Esophagus mucosa (tissue), 1 donor: ENCODE measurements around the gene PHACTR2. TPM values are rescaled to one million over a fixed set of nuclear protein-coding genes. Genes with fewer than 3 reads are reported as not detected.

Source experiments
- ATAC-seq: fragments of 200-7000 bp; cut with Tn5 transposase; one replicate; pipeline ENCODE4 v1.9.1; 2020
- total RNA-seq: library from RNA; stranded (reverse); gene quantifications from one replicate; pipeline ENCODE4 v1.2.4, GENCODE V29; 2023
- donor health status: DM: yes; HTN: yes; CAD: no.

PHACTR2 gene
- total RNA-seq, 1 donor from 2014 or later: 34.8 TPM

DNA sequence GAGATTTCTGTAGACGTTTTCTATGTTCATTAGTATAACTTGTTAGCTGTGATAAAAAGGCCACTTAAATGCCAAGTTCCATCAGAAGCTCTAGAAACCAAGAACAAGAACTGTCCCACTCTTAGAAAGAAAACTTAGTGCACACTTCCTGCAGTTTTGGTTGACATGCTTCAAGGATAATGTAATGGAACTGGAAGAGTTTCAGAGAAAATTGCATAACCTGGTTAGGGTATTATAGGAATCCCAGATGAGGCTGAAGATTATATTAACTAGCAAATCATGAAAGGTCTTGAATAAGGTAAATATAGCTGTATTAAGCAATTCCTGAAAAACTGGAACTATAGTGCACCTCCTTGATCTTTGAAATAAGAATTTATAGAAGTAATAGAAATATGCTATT is 1.8 kb upstream of the PHACTR2 start:
- peak; percentile 20 for ATAC-seq

DNA sequence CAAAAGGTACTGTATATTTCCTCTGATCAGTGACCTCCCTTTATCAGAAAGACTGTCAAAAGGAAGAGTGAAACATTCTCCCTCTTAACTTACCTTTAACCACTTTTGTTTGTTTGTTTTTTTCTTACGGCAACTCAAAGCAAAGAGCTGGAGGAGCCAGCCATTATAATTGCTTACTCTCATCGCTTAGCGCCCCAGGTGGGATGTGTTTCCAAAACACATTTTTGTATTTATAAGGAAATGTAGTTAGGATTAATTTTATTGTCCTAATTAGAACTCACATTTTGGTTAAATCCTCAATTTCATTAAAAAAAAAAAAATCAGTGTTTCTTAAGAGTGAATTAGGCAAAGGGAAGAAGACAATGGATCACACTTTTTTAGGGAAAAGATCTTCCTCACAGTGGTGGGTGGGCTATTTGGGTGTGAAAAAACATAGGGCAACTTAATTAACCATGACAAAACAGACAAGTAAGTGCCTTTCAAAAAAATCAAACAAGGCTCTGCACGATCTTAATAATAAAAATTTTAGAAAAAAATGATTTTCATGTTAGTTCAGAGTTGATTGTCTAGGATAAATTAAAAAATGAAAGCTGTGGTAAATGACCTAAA is 1.2 kb upstream of the PHACTR2 start:
- no peak for ATAC-seq

DNA sequence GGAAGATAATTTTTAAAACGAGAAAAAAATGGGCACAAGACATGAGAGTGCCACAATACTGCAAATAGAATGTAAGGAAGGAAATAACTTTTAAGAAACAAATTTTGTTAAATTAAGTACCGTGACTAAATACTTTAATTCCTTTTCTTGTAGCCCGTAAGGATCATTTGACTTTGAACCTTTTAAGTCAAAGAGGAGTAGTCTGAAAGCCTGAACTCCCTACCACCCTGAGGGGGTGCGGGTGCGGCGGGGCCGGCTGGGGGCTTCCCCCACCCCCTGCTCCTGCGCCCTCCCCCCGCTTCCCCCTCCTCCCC is 231 bp upstream of the PHACTR2 start:
- ATAC-seq: no peak

DNA sequence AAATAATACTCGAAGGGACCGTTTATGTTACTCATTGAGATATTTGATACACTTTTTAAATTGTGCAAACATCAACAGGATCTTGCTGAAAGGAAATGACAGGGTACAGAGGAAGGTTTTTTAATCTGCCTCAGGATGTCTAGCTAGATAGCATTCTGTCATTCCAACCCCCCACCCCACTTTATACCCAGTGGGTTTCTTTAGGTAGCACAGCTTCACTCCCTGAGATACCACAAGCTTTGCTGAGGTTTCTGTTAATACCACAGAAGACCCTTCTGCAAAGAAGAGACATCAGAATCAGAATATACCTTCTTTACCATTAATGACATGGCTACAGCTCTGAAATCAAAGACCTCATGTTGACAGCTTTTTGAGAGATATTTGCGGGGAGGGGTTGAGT is 1.3 kb downstream of the PHACTR2 start:
- no peak for ATAC-seq

DNA sequence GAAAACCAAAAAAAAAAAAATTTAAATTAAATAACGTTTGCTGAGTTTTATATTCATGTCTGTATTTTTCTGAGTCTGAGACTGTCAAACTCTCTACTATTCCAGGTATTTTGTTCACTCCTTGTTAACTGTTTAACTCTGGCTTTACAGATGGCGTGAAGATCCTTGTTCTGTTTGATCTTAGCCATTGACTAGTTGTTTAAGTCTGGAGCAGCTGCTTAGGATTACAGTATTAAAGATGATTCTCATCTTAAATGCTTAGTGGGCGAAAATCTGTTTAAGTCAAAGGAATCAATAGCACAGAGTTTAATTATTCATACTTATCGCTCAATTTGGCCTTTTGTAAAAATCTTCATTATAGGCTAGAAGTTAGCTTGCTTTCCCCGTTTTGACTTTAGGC is 2.4 kb downstream of the PHACTR2 start:
- no peak for ATAC-seq

DNA sequence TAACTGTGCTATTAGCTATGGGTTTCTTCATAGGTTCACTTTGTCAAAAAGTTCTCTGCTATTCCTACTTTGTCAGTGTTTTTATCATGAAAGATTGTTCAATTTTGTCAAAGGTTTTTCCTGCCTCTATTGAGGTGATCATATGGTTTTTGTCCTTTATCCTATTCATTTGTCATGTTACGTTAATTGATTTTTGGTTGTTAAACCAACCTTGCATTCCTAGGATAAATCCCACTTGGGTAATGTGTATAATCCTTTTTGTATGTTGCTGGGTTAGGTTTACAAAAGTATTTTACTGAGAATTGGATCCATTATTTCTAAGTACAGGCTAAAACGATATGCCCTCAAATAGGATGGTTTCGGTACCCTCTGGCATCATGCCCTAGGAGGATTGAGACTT is 5.0 kb downstream of the PHACTR2 start:
- no peak for ATAC-seq

DNA sequence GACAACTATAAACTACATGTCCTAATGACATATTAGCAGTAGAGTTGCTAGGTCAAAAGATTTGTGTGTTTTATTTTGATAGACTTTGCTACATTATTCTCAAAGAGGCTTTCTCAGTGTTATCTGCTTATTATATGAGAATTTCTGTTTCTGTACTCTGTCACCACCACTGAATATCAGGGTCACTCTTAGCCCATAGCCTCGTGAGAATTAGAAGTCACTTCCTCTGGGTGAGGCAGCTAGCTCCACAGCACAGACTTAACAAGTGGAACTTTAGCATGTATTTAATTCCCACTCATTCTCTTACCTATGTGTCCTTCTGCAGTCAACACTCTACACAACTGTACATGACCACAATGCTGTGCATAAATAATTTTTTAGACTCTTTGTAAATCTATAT is 6.7 kb downstream of the PHACTR2 start:
- ATAC-seq: no peak

DNA sequence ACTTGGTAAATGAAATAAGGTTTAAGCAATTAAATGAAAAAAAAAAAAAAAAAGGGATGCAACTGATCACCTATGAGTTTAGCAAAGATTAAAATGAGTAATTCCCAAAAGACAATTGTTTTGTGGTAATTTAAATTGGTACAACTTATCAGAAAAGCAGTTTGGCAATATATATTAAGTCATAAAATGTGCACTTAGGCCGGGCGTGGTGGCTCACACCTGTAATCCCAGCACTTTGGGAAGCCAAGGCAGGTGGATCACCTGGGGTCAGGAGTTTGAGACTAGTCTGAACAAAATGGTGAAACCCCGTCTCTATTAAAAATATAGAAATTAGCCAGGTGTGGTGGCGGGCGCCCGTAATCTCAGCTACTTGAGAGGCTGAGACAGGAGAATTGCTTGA is 7.9 kb downstream of the PHACTR2 start:
- no peak for ATAC-seq

DNA sequence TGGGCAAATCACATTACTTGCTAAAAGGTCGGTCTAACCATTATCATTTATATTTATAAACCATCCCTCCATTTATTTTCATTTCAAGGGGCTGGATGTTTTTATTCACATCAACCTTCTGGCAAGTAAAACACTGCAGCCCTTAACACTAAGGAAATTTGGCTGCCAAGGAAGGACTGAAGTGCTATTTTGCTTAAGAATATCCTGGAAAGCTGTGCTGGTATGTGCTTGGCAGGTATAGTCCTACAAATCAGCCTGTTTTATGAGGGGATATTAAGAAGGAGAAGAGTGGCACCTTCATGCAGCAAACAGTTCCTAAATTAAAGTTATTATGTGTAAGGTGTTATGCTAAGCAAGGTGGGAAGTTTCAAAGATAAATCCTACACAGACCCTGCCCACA is 9.8 kb downstream of the PHACTR2 start:
- ATAC-seq: no peak

DNA sequence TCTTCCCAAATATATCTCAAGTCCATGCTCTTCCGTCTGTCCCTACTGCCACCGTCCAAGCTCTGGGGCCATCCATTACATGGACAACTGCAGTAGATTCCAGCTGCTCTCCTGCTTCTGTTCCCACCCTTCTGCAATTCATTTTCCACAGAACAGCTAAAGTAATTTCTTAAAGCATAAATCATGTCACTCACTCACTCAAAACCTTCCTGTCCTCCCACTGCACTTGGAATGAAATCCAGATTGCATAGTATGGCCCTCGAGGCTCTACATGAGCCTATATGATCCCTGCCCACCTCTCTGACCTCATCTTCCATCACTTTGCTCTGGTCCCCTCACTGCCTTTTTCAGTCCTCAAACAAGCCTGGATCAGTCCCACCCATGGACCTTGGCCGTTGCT is 10.9 kb downstream of the PHACTR2 start:
- no peak for ATAC-seq

DNA sequence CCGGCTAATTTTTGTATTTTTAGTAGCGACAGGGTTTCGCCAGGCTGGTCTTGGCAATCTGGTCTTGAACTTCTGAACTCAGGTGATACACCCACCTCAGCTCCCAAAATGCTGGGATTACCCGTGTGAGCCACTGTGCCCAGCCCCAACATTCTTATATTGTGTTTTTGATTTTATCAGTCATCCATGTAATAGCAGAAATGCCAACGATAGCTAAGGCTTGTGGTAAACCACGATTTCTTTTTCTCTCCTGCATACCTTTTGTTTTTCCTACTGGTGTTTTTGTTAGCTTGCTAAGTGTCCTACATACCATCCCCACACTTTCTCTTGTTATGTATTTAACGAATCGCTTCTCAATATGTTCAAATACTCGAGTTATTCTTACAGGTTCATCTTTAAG is 12.1 kb downstream of the PHACTR2 start:
- no peak for ATAC-seq

DNA sequence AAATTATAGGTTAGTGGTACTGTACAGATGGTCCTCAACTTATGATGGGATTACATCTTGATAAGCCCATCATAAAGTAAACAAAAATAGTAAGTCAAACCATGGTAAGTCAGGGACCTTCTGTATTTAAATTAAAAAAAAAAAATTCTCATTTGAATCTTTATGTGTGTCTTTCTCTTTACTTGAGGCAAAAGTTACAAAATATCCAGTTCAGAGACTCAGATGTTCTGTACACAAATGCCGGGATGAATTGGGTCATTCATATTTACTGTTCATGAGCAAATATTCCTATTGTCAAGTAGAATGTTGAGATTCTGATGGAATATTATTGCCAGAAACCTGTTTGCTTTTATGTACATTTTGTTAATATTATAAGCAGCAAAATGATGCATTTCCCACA is 13.4 kb downstream of the PHACTR2 start:
- no peak for ATAC-seq

DNA sequence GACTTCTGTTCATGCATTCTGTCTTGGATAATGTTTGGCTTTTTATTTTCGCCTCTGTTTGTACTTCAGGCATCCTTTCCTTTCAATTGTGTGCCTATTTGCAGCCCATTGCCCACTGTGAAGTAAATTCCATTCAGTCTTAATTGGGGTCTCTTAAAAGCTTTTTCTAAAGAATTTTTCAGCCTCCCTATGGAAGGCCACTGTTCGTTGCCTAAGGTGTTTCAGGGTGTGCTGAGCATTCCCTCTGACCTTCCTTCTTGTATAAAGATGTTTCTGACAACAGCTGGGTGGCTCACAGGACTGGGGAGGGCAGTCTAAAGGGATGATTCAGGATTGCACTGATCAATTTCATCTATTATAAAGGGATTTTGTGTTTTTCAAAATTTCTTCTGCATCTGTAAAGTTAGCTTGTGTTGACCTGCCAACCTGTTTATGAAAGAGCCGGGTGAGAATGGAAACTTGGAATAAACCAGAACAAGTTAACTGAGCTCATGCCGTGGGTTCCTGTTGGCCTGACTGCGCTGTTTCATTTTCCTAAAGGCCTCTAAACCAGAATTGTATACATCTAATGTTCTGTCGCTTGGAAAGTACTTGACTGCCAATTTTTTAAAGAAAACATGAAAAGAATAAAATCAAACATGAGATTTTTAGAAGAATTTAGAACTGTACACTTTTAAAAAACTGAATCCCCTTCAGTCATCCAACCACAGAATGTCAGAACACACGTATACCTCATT is 14.3 kb downstream of the PHACTR2 start:
- ATAC-seq: no peak

DNA sequence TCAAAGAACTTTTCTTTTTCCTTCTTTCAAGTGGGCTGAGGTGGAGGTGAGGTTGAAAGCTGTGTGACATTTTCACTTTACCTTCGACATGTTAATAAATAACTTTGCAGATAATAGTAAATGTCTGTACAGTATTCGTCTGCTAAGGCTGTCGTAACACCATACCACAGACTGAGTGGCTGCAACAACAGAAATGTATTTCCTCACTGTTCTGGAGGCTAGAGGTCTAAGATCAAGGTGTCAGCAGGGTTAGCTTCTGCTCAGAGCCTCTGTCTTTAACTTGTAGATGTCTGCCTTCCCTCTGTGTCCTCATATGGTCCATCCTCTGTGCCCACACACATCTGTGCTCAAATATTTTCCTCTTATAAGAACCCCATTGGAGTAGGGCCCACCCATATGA is 14.9 kb downstream of the PHACTR2 start:
- ATAC-seq: no peak

DNA sequence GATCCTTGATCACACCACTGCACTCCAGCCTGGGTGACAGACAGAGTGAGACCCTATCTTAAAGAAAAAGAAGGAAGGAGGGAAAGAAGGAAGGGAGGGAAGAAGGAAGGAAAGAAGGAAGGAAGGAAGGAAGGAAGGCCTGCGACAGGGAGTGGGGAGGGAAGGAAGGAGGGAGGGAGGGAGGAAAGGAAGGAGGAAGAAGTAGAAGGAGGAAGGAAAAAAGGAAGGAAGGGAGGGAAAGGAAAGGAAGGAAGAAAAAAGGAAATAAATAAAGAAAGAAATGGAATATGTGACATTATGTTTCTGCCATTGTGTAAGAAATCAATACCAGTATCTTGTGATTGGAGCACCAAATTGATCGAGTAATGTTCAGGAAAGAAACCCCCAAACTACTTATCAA is 16.2 kb downstream of the PHACTR2 start:
- ATAC-seq: no peak

DNA sequence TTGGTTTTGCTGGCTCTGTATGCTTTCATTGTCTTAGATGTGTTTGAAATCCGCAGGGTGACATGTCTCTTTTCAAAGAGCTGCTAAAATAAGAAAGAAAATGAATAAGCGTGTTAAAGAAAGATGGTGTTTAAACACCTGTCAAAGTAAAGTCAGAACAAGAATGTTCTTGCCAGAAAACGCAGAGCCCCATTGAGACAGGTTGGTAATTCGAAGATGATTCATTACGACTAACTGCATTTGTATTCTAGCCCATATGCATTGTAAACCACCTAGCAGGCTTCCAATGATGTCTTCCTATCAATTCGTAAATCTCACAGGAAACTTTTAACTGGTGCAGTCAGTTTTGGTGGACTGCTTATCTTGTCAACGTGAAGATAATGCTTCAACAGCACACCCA is 16.8 kb downstream of the PHACTR2 start:
- peak; percentile 73 for ATAC-seq

DNA sequence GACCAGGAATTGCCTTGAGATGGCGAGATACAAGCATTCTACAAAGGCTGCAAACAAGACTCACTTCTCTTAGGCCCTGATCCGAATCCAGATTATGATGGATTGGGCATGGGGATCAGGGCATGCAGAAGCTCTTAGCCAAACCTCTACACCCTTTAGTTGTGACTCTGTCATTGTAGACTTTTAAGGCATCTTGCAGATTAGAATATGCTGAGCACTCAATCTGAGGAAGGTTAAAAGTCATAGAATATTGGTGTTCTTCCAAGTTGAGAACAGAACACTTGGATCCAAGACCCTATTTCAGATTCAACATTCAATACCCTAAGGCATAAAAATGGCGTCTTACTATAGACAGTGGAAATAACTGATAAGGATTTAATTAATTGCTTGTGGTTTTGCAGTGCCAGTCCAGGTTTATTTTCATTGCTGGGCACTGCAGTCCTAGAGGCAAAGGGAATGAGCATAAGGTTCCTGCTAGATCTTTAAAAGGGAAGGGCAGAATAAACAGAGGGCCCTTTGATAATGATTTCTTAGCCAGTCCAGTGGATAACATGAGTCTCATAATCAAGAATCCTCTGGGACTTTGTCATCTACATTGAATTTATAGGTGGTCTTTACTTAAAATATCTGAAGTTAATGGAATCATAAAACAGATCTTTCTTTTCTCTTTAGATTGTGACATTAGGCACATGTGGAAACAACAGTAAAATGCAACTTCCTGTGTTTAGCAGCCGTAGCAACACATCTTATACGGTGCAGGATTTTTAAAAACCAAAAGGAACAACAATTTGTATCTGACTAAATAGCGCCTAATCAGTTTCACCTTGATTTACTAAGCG is 17.6 kb downstream of the PHACTR2 start:
- ATAC-seq: no peak

DNA sequence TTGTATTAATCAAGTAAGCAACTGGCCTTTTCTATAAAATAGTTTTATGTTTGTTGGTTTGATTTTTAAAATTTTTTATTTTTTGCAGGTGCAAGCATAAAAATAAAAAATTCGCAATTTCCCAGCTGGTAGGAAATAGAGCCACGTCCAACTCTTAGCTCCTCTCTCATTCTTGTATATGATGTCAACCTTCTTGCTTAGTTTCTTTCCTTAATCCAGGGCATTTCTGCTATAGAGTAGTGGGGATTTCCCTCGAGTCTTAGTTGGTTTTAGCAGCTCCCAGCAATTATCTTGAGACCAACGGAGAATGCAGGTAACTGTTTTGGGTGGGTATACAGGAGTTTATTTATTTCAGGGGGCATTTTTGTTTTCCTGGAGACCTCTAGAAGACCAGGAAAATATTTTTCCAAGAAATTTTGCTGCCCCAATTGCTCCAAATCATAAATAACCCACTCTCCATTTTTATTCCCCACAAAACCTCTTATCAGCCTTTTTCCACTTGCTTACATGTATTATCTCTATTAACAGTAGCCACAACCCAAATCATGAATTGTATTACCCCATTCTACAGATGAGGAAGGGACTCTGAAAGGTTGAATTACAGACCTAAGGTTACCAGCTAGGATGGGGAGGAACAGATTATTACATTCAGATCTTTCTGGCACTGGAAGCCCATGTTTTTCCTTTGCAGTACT is 18.4 kb downstream of the PHACTR2 start:
- no peak for ATAC-seq

DNA sequence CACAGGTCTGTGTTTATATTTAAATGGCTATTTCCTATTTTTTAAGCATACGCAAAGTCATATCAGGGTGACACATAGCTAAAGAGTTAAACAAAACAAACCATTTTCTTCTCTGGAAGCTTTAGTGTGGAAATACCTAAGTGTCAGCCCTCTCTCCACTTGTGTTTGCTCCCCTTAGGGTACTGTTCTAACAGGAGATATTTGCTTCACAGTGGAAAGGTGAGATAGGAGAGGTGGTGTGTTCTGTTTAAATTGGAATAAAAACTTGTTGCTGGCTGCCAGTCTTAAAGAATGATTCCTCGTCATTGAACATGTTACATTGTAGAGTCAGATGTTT is 18.9 kb downstream of the PHACTR2 start:
- ATAC-seq: no peak

DNA sequence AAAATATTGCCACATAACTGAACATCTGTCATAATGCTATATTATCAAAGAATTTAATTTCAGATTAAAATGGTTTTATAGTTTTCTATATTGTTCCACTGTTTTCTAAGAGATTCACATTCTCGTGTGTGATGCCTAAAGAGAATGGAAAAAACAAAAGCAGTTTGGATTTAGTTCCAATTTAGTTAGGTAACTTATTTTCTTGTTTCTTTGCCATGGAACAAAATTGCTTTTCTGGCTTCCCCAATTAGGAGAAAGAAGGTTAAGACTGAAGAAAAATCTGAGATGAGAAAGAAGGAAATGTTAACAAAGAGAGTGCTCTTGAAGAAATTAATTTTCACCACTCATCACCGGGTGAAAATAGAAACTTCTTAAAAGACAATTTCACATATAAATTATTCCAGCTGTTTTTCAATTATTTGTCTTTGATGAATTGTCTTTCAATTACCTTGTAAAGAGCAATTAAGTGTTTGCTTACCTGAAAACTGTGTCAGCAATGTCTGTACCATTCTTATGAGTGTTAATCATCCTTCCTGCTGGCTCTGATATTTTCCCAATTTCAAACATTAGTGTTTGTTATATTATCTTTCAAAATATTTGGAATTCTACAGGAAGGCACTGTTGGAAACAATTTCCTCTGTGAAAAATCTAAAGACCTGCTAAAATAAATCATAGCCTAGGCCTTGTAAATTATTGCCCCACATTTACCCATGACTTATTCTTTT is 19.5 kb downstream of the PHACTR2 start:
- ATAC-seq: no peak

DNA sequence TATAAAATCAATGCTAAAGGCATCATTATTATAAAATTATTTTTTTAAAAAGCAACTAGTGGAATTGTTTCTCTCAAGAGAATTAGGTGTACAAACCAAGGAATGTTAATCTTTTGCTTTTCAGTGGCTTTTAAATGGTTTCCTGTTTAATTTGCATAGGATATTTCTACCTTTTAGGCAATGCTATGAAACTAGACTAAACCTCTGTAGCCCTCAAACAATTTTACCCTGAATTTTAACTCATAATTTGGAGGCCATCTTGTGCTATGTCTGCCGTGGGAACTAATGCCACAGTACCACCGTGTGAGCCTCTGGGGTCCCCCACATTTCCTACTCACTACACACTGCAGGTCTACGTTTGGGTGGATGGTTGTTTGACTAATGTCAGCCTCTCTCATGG is 20.6 kb downstream of the PHACTR2 start:
- no peak for ATAC-seq

DNA sequence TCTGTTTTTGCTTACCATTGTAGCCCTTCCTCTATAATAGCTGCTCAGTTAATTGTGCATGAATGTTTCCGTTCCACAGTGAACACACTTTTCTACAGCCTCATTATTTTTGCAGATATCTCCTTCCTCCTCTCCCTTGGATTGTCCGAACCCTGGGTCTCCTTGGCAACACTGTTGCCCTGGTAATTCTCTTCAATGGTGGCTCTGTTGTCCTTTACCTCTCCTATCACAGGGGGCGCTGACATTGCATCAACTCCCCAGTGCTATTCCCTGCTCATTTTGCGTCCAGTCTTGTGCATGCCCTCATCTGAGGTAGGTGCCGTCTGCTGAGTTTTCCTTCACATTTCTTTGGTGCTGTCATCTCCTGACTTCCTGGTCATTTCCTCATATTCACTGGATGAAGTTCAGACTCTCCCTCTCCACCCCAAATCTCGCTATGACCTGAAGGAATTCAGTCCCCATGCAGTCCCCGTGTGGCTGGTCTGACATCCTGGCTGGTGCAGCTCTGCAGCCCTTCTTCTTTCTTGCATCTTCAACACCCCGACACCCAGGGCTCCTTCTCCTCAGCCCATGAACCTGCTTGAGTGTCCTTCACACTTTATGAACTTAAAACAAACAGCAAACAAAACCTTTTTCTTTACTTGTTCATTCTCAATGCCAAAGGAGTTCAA is 21.1 kb downstream of the PHACTR2 start:
- no peak for ATAC-seq
